Small intestine (tissue), 7 donors: Measurements from ENCODE around the gene PPP1R9B. TPM values are rescaled to one million over a fixed set of nuclear protein-coding genes. Genes with fewer than 3 reads are reported as not detected.

ENCODE experiments used
- DNase-seq, 2 donors: peaks; one replicate each; pipeline versions ENCODE4 v3.0.0 to v3.0.0-alpha.2; 2013
- FAIRE-seq: peaks from 2 replicates; lab custom pipeline; 2012; peaks lifted over from hg19 to GRCh38; lab: Jason Lieb, UNC
- H3K27ac ChIP-seq, 3 donors: one replicate each; pipeline ENCODE4 v1.5.1; 2013; ENCODE audit warnings: low read length in 2 of 3, mild to moderate bottlenecking in 2 of 3, control low read depth in 1 of 3, inconsistent platforms in 1 of 3, low read depth in 1 of 3, moderate library complexity in 1 of 3
- H3K27me3 ChIP-seq, 3 donors: one replicate each; pipeline ENCODE4 v1.6.1; 2013; ENCODE audit warnings: low read length in 3 of 3, inconsistent platforms in 1 of 3; ENCODE audit not compliant: control insufficient read depth in 3 of 3, insufficient read depth in 3 of 3
- H3K36me3 ChIP-seq, 3 donors: one replicate each; pipeline ENCODE4 v1.6.1; 2013; ENCODE audit warnings: low read length in 3 of 3, inconsistent platforms in 1 of 3, low read depth in 1 of 3, mild to moderate bottlenecking in 1 of 3, moderate library complexity in 1 of 3; ENCODE audit not compliant: control insufficient read depth in 3 of 3, insufficient read depth in 2 of 3
- H3K4me1 ChIP-seq, 3 donors: one replicate each; pipeline ENCODE4 v1.6.1; 2013; ENCODE audit warnings: low read length in 2 of 3, inconsistent platforms in 1 of 3, low read depth in 1 of 3, mild to moderate bottlenecking in 1 of 3, moderate library complexity in 1 of 3; ENCODE audit not compliant: control insufficient read depth in 3 of 3, insufficient read depth in 2 of 3
- H3K4me3 ChIP-seq, 3 donors: one replicate each; pipeline ENCODE4 v1.5.1; 2013; ENCODE audit warnings: low read length in 3 of 3, control low read depth in 1 of 3, inconsistent platforms in 1 of 3, low read depth in 1 of 3, mild to moderate bottlenecking in 1 of 3, moderate library complexity in 1 of 3
- H3K9me3 ChIP-seq, 2 donors: one replicate each; pipeline ENCODE4 v1.6.1; 2013; ENCODE audit warnings: low read depth in 1 of 2, low read length in 1 of 2; ENCODE audit not compliant: control insufficient read depth in 2 of 2, insufficient read depth in 1 of 2
- WGBS, 3 donors: extraction: QIAGEN DNeasy Blood & Tissue Kit; methylation state at CpG; one replicate each; pipeline ENCODE4 v1.1.7; 2013; 5-methylcytosine and 5-hydroxymethylcytosine counted together
- polyA plus RNA-seq, 4 donors: library from polyadenylated mRNA; stranded (reverse) in 3 of 4; unstranded in 1 of 4; fragments of 200-250 nt in 3 of 4; fragments of 120-200 nt in 1 of 4; gene quantifications; one replicate each; pipeline versions ENCODE4 v1.2.1 to v1.2.3, GENCODE V29; 2013
- donor health status: healthy with polysubstance abuse.
- donor health status: control.
- donor health status: control.
- donor health status: Bipolar disorder and iron deficiency.
- donor health status: healthy.

PPP1R9B gene
- polyA plus RNA-seq, 4 donors: 14.1 to 31.8 (median 21.6) TPM

- Histone ChIP-seq H3K9me3 (no peaks in the 10 kb centered on the region), H3K4me1 (peaks cover 5 to 19% (median 12%) of the 10 kb centered on the region in 3 donors), H3K4me3 (no peak overlapping the region), H3K27ac (peak overlapping the region in 1 of 3 donors; percentile 47), H3K36me3 (peaks cover 3 to 41% (median 12%) of the 10 kb centered on the region in 3 donors), H3K27me3 (peaks cover 0 to 10% (median 0%) of the 10 kb centered on the region in 3 donors)
- DNase-seq (no peak), FAIRE-seq (no peak)
- 49 to 60% (median 51%) methylated on average over 7 of the region's 7 CpGs for WGBS, 3 donors
Observed at GRCh38 chr17:50133028-50133768, 17.3 kb downstream of the PPP1R9B start.

- Histone ChIP-seq H3K4me3 (no peak overlapping the region), H3K27ac (no peak overlapping the region), H3K4me1 (peaks cover 5 to 19% (median 13%) of the 10 kb centered on the region in 3 donors), H3K9me3 (no peaks in the 10 kb centered on the region), H3K27me3 (peaks cover 0 to 10% (median 0%) of the 10 kb centered on the region in 3 donors), H3K36me3 (peaks cover 3 to 32% (median 11%) of the 10 kb centered on the region in 3 donors)
- 58 to 73% (median 68%) methylated on average over 6 of the region's 6 CpGs for WGBS, 3 donors
- FAIRE-seq (no peak), DNase-seq (no peak)
Observed at GRCh38 chr17:50132104-50132794, 18.2 kb downstream of the PPP1R9B start.

- Histone ChIP-seq H3K9me3 (no peaks in the 10 kb centered on the region), H3K27me3 (peaks cover 0 to 10% (median 0%) of the 10 kb centered on the region in 3 donors), H3K4me1 (peaks cover 5 to 19% (median 13%) of the 10 kb centered on the region in 3 donors), H3K27ac (no peak overlapping the region), H3K36me3 (peaks cover 0 to 17% (median 7%) of the 10 kb centered on the region in 3 donors), H3K4me3 (peak overlapping the region in 1 of 3 donors; percentile 33)
- 18 to 42% (median 35%) methylated on average over 13 to 19 of the region's 19 CpGs for WGBS, 3 donors
- no peak for FAIRE-seq
- peak in 1 of 2 donors; percentile 66 for DNase-seq
Observed at GRCh38 chr17:50130559-50131305, 19.7 kb downstream of the PPP1R9B start.

DNA sequence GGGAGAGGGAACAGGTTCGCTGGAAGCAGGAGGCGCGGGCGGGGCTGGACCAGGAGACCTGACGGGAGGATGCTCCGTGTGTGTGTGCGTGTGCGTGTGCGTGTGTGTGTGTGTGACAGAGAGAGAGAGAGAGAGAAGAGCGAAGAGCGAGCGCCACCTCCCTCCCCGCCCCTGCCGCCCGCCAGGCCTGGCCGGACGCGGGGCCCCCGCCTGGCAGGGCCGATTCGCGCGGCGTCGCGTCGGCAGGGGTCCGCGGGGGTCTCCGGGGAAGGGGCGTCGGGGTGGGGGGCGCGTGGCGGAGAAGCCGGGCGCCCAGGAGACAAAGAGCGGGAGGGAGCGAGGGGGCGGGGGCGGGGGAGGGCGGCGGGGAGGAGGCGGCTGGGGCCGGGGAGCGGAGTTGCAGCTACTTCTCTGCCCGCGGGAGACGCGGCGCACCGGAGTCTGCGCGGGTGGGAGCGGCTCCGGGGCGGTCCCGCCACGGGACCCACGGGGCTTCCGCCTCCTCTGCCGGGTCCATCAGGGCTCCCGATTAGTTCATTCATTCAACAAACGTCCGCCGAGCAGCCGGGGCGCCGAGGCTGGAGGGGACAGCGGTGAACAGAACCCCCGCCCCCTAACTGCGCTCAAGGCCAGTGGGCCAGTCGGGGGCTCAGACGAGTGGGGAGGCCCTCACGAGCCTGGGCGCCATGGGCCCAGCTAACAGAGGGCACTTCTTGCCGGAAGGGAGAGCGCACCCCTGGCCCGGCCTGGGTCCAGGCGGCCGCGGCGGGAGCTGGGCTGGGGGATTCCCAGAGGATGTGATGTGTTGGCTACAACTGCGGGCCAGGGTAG is 20.5 kb downstream of the PPP1R9B start, which contains the start of gene SAMD14:
TSS of gene SAMD14 (minus strand) at position 433 of the 831 bp plus-strand sequence. CDS start 5,201 bp downstream, outside the sequence.
- Histone ChIP-seq H3K36me3 (peaks cover 0 to 10% (median 4%) of the 10 kb centered on the region in 3 donors), H3K27ac (peak within 1 kb of the TSS in 2 of 3 donors; percentile 15 to 62), H3K4me1 (peaks cover 5 to 19% (median 13%) of the 10 kb centered on the region in 3 donors), H3K4me3 (peak within 1 kb of the TSS; percentile 8 to 40 (median 31)), H3K9me3 (no peaks in the 10 kb centered on the region), H3K27me3 (peaks cover 0 to 10% (median 0%) of the 10 kb centered on the region in 3 donors)
- 0 to 2% (median 1%) methylated on average over 39 to 82 of the region's 84 CpGs for WGBS, 3 donors
- FAIRE-seq (no peak), DNase-seq (peak in 1 of 2 donors; percentile 60)

DNA sequence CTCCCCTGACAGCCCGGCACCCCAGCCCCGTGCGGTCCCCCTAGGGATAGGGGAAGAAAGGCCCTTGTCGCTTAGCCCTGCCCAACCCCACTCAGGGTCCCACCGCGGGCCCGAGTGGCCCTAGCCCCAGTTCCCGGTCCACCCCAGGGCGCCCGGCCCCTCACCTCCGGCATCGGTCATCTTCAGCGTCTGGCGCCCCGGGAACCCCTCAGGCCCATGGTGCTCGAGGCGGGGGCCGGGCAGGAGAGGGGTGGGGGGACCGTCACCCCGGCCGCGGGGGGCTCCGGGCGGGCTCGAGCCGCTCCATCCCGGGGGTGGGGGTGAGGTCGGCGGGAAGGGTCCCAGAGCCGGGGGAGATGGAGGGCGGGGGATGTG is 21.1 kb downstream of the PPP1R9B start:
- H3K27me3 ChIP-seq: peaks cover 0 to 10% (median 0%) of the 10 kb centered on the region in 3 donors
- H3K4me1 ChIP-seq: peaks cover 5 to 19% (median 13%) of the 10 kb centered on the region in 3 donors
- H3K36me3 ChIP-seq: peaks cover 0 to 4% (median 3%) of the 10 kb centered on the region in 3 donors
- H3K4me3 ChIP-seq: peak overlapping the region; percentile 8 to 40 (median 31)
- H3K27ac ChIP-seq: no peak overlapping the region
- DNase-seq (no peak), FAIRE-seq (no peak)
- 0 to 2% (median 1%) methylated on average over 15 to 31 of the region's 31 CpGs for WGBS, 3 donors
- H3K9me3 ChIP-seq: no peaks in the 10 kb centered on the region

- Histone ChIP-seq H3K27me3 (peaks cover 0 to 10% (median 0%) of the 10 kb centered on the region in 3 donors), H3K4me3 (peak overlapping the region; percentile 8 to 40 (median 31)), H3K4me1 (peaks cover 5 to 23% (median 13%) of the 10 kb centered on the region in 3 donors), H3K36me3 (peaks cover 0 to 3% (median 1%) of the 10 kb centered on the region in 3 donors), H3K27ac (peak overlapping the region in 2 of 3 donors; percentile 15 to 62), H3K9me3 (no peaks in the 10 kb centered on the region)
- FAIRE-seq: no peak
- DNase-seq: peak; percentile 62 to 78
- 5 to 12% (median 11%) methylated on average over 27 to 32 of the region's 32 CpGs for WGBS, 3 donors
Observed at GRCh38 chr17:50128441-50129352, 21.8 kb downstream of the PPP1R9B start.
